Measurements from ENCODE around the gene NFX1.
A peak's percentile ranks its signal among the peaks of the same experiment; 100 is the strongest.

The NFX1 gene

GRCh38 chr9:33290247-33291030 lies at the start of gene NFX1:
NFX1 (plus strand) TSS chr9:33290516; CDS start chr9:33290573, 57 bp downstream.
- peak; percentile 91 for DNase-seq

GRCh38 chr9:33241298-33241697 lies 49.0 kb upstream of the NFX1 start:
- no peak for DNase-seq

- DNase-seq: no peak
These were observed 47.6 kb upstream of the NFX1 start for GRCh38 chr9:33242609-33243134.

GRCh38 chr9:33244137-33244784 lies 46.1 kb upstream of the NFX1 start:
- DNase-seq: no peak

- no peak for DNase-seq
These were observed 45.0 kb upstream of the NFX1 start for GRCh38 chr9:33245341-33245740.

GRCh38 chr9:33246269-33246860 lies 44.0 kb upstream of the NFX1 start:
- DNase-seq: no peak

- DNase-seq: no peak
These were observed 41.7 kb upstream of the NFX1 start for GRCh38 chr9:33248606-33249005.

DNA sequence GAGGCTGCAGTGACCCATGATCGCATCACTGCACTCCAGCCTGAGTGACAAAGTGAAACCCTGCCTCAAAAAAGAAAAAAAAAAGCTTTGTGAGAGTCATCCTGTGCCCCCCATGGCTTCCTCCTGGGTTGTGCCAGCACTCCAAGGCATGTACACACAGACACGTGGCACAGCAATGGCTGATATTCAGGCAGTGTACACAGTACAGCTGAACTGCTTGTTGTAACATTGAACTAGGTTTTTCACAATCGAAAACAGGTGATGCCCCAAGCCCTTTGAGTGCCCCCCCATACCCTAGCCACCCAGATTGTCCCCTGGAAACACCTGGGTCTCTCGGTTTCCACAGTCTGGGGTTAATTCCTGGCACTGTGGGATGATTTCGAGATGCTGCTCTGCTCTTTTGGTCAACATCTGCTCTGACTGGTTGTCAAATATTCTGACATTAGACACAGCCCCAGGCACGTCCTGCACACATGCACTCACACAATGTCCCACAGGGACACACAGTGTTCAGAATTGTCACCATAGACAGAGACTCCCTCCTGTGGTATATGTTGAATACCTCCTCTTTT lies 41.1 kb upstream of the NFX1 start:
- DNase-seq: no peak

DNA sequence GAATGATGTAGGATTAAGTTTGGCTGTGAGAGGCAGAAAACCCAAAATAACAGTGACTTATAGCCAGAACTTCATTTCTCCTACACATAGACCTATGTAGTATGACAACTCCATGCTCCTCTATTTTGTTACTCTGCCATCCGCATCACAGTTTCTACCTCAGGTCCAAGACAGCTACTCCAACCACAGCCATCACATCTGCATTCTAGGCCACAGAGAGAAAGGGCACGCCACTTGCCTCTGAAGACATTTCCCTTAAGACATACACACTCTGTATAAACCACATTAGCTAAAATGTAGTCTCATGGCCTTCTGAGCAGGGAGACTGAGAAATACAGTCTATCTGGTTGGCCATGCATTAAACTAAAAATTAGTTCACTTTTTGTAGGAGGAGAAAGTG lies 40.3 kb upstream of the NFX1 start:
- no peak for DNase-seq

DNA sequence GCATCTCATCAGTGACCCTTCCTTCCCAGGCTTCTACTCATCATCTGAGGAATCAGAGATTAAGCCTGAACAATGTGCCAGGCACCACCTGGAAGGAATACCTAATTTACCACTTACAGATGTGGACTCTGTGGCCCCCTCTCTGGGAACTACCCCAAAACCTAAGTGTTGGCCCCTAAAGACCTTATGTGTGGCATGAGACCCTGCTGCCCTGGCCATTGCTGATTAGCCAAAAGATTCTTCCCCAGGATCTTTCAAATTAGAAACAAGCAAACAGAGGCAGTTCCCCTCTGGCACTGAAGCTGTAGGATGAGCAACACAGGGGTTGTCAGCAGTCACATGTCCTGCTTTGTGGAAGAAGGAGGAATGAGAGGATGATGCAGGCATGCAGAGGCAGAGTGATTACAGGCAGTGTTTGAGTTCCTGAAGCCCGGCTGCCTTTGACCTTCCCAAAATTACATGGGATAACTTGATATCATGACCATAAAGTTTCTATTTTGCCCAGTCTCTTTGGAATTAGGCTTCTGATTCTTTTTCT lies 39.8 kb upstream of the NFX1 start:
- no peak for DNase-seq

GRCh38 chr9:33254211-33254610 lies 36.1 kb upstream of the NFX1 start:
- DNase-seq: no peak

- no peak for DNase-seq
These were observed 35.3 kb upstream of the NFX1 start for GRCh38 chr9:33255014-33255413.

DNA sequence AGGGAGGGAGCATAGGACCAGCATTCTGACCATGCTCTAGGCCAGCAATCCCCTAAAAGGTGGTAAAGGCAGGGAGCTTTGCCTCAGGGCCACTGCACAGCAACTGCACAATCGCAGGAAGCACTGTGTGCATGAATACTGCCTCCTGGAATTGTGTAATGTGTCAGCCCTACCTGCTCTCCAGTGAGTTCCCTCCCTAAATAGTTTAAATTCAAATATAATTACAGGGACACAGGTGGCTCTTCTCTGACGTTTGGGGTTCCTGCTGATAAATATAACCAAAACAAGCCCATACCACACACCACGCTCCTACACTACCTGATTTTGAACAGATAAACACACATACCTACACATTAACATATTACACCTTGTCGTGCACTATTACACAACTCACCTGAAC lies 34.8 kb upstream of the NFX1 start:
- DNase-seq: no peak

- DNase-seq: no peak
These were observed 34.1 kb upstream of the NFX1 start for GRCh38 chr9:33256236-33256635.

- DNase-seq: no peak
These were observed 33.0 kb upstream of the NFX1 start for GRCh38 chr9:33257276-33257675.

GRCh38 chr9:33260372-33260771 lies 29.9 kb upstream of the NFX1 start:
- no peak for DNase-seq

- DNase-seq: peak; percentile 2
These were observed 26.9 kb upstream of the NFX1 start for GRCh38 chr9:33263131-33264002.

DNA sequence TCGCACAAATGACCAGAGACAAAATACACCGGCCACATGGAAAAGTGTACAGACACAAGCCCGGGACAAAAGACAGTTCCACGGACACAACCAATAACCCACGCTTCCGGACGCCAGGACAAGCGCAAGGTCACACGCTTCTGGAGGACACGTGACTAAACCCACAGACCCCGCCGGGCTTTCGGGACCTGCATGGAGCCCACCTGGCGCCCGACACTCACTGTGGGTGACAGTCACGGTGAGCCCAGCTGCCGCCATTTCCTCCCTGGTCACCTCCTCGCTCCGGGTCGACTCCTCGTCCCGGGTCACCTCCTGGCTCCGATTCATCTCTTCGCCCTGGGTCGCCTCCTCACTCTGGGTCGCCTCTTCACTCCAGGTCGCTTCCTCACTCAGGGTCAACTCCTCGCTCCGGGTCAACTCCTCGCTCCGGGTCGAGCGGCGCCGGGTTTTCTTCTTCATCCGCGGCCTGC lies 26.3 kb upstream of the NFX1 start:
- DNase-seq: peak; percentile 3

GRCh38 chr9:33264473-33265177 lies 25.7 kb upstream of the NFX1 start, which contains the start of the genes BAG1 and CHMP5:
BAG1 (minus strand) TSS chr9:33264708.
CHMP5 (plus strand) TSS chr9:33265049; CDS start chr9:33265079, 30 bp downstream.
- DNase-seq: peak; percentile 94

DNA sequence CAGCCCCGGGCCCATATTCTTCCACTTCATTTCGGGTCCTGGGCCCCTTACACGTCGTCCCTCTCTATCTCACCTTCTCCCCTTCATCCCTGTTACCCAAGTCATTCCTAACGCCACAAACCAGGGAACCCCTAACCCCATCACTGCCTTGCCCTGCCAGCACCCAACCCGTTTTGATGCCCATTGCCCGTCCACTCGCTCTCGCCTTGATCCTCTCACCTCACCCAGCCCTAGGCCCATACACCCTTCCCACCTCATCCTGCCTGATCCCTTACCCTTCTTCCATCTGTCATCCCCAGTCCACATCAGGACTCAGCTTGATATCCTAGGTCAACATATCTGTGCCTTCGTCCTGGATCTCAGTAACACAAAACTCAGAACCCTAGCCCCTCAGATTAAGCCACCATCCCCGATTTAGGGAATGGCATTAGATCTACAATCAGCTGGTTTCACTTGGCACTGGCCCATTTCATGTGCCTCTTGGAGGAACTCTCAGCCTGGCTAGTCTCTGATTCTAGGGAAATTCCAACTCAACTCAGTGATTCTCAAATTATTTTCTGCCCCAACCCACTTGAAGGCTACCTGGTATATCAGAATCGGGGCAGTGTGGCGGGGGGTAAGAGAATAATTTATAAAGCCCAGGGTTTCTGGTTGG lies 25.0 kb upstream of the NFX1 start:
- no peak for DNase-seq

Data from NCI-H2171 treated with DMSO at 0.1 percent for 48 hours (cell line).